Smooth muscle cell (in vitro differentiated cells): ENCODE measurements around the gene TRAF3IP1. TPM values are rescaled to one million over a fixed set of nuclear protein-coding genes. Genes with fewer than 3 reads are reported as not detected.
A peak's percentile ranks its signal among the peaks of the same experiment; 100 is the strongest.

ENCODE experiments used
- DNase-seq: peaks from one replicate; lab custom pipeline; 2025; ENCODE audit not compliant: unreplicated experiment; lab: John Stamatoyannopoulos, UW
- H2AFZ ChIP-seq: fragments of 200-600 bp; sonication (generic); 2 replicates; pipeline ENCODE4 v1.6.0; 2016; ENCODE audit warnings: antibody characterized with exemption, low read depth, mild to moderate bottlenecking
- H3F3A ChIP-seq: fragments of 200-600 bp; sonication (generic); 2 replicates; pipeline ENCODE4 v1.6.0; 2017; ENCODE audit warnings: antibody characterized with exemption, low read depth
- H3K27ac ChIP-seq: fragments of 200-600 bp; sonication (generic); 2 replicates; pipeline ENCODE4 v1.5.1; 2016; ENCODE audit warnings: low read depth, mild to moderate bottlenecking
- H3K27me3 ChIP-seq: fragments of 200-600 bp; sonication (generic); 2 replicates; pipeline ENCODE4 v1.6.1; 2016; ENCODE audit warnings: low read depth, mild to moderate bottlenecking
- H3K36me3 ChIP-seq: fragments of 200-600 bp; sonication (generic); 2 replicates; pipeline ENCODE4 v1.5.1; 2016; ENCODE audit warnings: low read depth
- H3K4me1 ChIP-seq: fragments of 200-600 bp; sonication (generic); 2 replicates; pipeline ENCODE4 v1.5.1; 2016; ENCODE audit warnings: low read depth
- H3K4me2 ChIP-seq: fragments of 200-600 bp; sonication (generic); 2 replicates; pipeline ENCODE4 v1.6.0; 2016; ENCODE audit warnings: mild to moderate bottlenecking
- H3K4me3 ChIP-seq: fragments of 200-600 bp; sonication (generic); 2 replicates; pipeline ENCODE4 v1.5.1; 2016; ENCODE audit warnings: mild to moderate bottlenecking
- H3K79me2 ChIP-seq: fragments of 200-600 bp; sonication (generic); 2 replicates; pipeline ENCODE4 v1.6.0; 2016; ENCODE audit warnings: low read depth, mild to moderate bottlenecking
- H3K9ac ChIP-seq: fragments of 200-600 bp; sonication (generic); 2 replicates; pipeline ENCODE4 v1.6.0; 2016; ENCODE audit warnings: low read depth
- H3K9me3 ChIP-seq: fragments of 200-600 bp; sonication (generic); replicated peaks from 2 replicates; pipeline ENCODE4 v1.5.1; 2016; ENCODE audit warnings: low read depth
- H4K20me1 ChIP-seq: fragments of 200-600 bp; sonication (generic); 2 replicates; pipeline ENCODE4 v1.6.0; 2016; ENCODE audit warnings: low read depth
- CTCF ChIP-seq: fragments of 200-600 bp; sonication (generic); IDR thresholded peaks from 2 replicates; pipeline ENCODE4 v1.5.1; 2017; ENCODE audit warnings: borderline replicate concordance, mild to moderate bottlenecking, antibody characterized with exemption; ENCODE audit not compliant: insufficient read depth, poor library complexity, severe bottlenecking
- WGBS: methylation state at CpG from one replicate; pipeline ENCODE4 v1.1.7; 2016; ENCODE audit warnings: low lambda C conversion rate; 5-methylcytosine and 5-hydroxymethylcytosine counted together
- polyA plus RNA-seq: library from polyadenylated mRNA; unstranded; fragments of >200 nt; fragmentation: Nextera tagmentation; extraction: Ambion mirVana; gene quantifications from 2 replicates; pipeline ENCODE4 v1.2.1, GENCODE V29; 2016
- total RNA-seq: library from RNA; depleted of rRNA; stranded (reverse); fragments of >200 nt; gene quantifications from 2 replicates; pipeline ENCODE4 v1.2.3, GENCODE V29; 2014

Gene TRAF3IP1
- total and polyA plus RNA-seq, 2 experiments from 2014 or later, result 5.3 to 7.5 TPM

DNA sequence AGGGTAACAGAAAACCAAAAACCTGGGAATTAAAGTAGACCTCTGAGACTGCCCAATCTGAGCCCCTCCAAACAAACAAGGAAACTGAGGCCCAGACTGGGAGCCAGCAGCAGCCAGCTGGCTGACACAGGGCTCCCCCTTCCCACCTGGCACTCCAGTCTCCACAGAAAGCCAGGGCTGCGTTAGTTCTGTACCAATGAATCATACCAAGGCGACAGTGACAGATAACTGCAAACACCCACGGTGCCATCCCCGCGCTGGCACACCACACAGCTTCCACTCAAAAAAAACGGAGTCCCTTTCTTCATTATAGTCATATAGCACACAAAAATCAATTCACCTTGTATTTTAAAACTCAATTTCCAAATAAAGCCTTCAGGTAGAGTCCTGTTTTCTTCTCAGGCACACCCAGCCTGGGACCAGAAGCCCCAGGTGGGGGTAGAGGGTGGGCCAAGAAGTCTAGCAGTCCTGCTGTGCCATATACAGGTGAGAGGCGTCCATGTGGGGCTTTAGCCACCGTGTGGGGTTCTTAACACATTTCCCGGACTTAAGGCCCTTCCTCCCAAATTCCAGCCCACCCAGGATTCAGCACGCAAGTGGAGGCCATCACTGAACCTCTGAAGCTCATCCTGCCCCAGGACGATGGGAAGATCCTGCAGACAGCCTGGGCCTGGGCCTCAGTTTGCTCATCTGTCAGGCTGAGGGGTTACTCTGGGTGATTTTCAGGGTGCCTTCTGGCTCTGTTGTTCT, 33.2 kb upstream of the TRAF3IP1 start:
- no peaks in the 10 kb centered on the region for H3K36me3 ChIP-seq
- H3F3A ChIP-seq, result peaks cover 9% of the 10 kb centered on the region
- no peaks in the 10 kb centered on the region for H3K9me3 ChIP-seq
- H3K4me3 ChIP-seq, result peak overlapping the region; percentile 83
- TF ChIP-seq CTCF, result no peak
- no peak overlapping the region for H2AFZ ChIP-seq
- WGBS, result 82% methylated on average over 11 of the region's 11 CpGs
- H3K4me1 ChIP-seq, result peaks cover 24% of the 10 kb centered on the region
- peaks cover 28% of the 10 kb centered on the region for H4K20me1 ChIP-seq
- H3K27me3 ChIP-seq, result no peaks in the 10 kb centered on the region
- H3K79me2 ChIP-seq, result peaks cover 28% of the 10 kb centered on the region
- peak overlapping the region; percentile 92 for H3K4me2 ChIP-seq
- peak overlapping the region; percentile 99 for H3K9ac ChIP-seq
- peak overlapping the region; percentile 96 for H3K27ac ChIP-seq
- no peak for DNase-seq

DNA sequence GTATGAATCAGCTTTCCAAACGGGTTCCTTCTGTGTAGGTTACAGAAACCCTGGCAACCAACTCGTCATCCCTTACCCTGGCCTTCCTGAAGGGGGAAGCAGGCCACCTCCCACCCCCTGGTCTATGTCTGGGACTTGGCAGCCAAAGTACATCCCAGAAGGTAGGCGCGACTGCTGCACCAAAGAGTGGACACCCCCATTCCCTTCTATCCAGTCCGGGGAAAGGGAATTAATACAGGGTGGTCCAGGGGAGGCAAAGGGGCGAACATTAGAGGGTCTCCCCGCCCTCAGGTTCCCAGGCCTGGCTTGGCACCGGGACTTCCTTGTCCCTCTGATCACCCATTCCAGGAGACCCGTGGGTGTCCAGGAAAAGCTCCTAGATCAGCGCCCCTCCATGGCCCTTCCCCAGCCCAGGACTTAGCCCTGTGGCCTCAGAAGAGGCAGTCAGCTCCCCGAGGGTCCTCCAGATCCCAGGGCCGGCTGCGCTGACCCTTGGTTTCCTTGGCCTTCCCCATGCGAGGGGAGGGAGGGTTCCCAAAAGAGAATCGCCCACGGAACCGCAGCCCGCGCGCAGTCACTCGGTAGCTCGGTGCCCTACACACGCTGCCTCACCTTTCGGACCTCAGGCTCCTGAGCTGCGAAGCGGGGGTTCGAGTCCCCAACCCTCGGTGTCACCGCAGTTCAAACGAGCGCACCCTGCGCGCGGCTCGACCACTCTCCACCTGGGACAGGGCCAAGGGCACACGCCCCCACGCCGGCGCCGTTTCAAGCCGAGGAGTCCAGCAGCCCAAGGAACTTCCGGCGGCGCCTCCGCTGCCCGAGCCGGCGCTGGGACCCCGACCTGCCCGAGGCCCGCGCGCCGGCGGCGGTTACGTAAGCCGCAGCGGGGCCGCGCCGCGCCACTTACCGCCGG, 32.3 kb upstream of the TRAF3IP1 start, which contains the start of gene PER2:
TSS of gene PER2 (minus strand) at position 874 of the 913 bp plus-strand sequence. CDS start 10,674 bp downstream, outside the sequence.
- Histone ChIP-seq H4K20me1 (peaks cover 20% of the 10 kb centered on the region), H3K4me1 (peaks cover 24% of the 10 kb centered on the region), H3K79me2 (peaks cover 25% of the 10 kb centered on the region), H3K4me2 (peak within 1 kb of the TSS; percentile 93), H3K27ac (peak within 1 kb of the TSS; percentile 96), H3K36me3 (no peaks in the 10 kb centered on the region), H3K9me3 (no peaks in the 10 kb centered on the region), H3K27me3 (peaks cover 1% of the 10 kb centered on the region), H3K9ac (peak within 1 kb of the TSS; percentile 99), H3F3A (peaks cover 9% of the 10 kb centered on the region), H2AFZ (peak within 1 kb of the TSS; percentile 85), H3K4me3 (peak within 1 kb of the TSS; percentile 83)
- peak; percentile 30 for DNase-seq
- 9% methylated on average over 52 of the region's 65 CpGs for WGBS
- no peak for TF ChIP-seq CTCF

DNA sequence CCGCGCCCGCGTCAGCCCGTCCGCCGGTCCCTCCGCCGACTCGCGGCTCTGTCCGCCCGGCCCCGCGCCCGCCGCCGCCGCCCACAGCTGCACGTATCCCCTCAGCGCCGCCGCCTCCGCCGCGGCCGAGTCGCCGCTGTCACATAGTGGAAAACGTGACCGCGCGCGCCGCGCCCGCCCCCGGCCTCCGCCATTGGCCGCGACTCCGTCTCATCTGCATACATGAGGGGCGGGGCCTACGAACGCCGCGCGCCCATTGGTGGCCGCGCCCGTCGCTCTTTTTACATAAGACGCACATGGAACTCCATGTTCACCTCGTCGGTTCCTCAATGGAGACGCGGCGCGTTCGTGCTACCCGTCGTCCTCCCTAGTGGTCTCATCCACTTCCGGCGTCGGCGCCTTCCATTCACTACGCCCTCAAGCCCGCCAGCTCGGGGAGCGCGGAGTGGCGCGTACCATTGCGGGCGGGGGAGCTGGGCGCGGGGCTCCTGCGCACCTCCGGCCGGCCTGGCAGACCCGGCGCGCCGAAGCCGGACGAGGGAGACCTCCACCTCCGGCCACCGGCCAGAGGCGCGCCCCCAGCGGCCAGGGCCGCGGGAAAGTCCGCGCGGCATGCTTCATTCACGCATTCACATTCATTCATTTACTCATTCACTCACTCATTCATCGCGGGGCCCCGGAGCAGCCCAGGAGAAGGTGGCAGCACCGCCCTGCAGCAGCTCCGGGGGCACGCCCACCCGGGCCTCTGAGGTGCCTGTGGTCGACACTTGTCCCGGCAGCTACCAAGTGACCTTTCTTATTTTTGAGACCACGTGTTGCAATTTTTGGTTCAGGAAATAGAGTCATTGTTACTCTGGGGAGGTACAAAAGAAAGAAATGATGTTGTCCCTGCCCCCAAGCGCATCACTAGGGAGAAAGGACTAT, 31.4 kb upstream of the TRAF3IP1 start:
- peaks cover 24% of the 10 kb centered on the region for H3K4me1 ChIP-seq
- H3K79me2 ChIP-seq, result peaks cover 15% of the 10 kb centered on the region
- TF ChIP-seq CTCF, result peak; percentile 32
- peaks cover 16% of the 10 kb centered on the region for H4K20me1 ChIP-seq
- WGBS, result 1% methylated on average over 74 of the region's 108 CpGs
- H3K36me3 ChIP-seq, result no peaks in the 10 kb centered on the region
- H3K4me2 ChIP-seq, result peak overlapping the region; percentile 93
- peaks cover 4% of the 10 kb centered on the region for H3K27me3 ChIP-seq
- peak overlapping the region; percentile 95 for H3K9ac ChIP-seq
- peak overlapping the region; percentile 85 for H2AFZ ChIP-seq
- peak overlapping the region; percentile 96 for H3K27ac ChIP-seq
- H3F3A ChIP-seq, result peaks cover 9% of the 10 kb centered on the region
- H3K4me3 ChIP-seq, result peak overlapping the region; percentile 83
- no peaks in the 10 kb centered on the region for H3K9me3 ChIP-seq
- peak; percentile 92 for DNase-seq
